Esophagus (tissue), 2 donors: ENCODE results near the gene SLC9C2. TPM values are rescaled to one million over a fixed set of nuclear protein-coding genes. Genes with fewer than 3 reads are reported as not detected.
A peak's percentile ranks its signal among the peaks of the same experiment; 100 is the strongest.

Experiments
- H3K27ac ChIP-seq, 2 donors: one replicate each; pipeline ENCODE4 v1.5.1; 2013; ENCODE audit warnings: low read depth in 2 of 2, mild to moderate bottlenecking in 2 of 2, inconsistent platforms in 1 of 2, low read length in 1 of 2, moderate library complexity in 1 of 2
- H3K27me3 ChIP-seq, 2 donors: one replicate each; pipeline ENCODE4 v1.6.1; 2013; ENCODE audit warnings: low read length in 2 of 2, control low read depth in 1 of 2, mild to moderate bottlenecking in 1 of 2; ENCODE audit not compliant: insufficient read depth in 2 of 2, control insufficient read depth in 1 of 2
- H3K36me3 ChIP-seq, 2 donors: one replicate each; pipeline ENCODE4 v1.6.1; 2013; ENCODE audit warnings: low read length in 1 of 2; ENCODE audit not compliant: control insufficient read depth in 2 of 2, insufficient read depth in 2 of 2
- H3K4me1 ChIP-seq, 2 donors: one replicate each; pipeline ENCODE4 v1.6.1; 2013; ENCODE audit warnings: low read length in 1 of 2; ENCODE audit not compliant: control insufficient read depth in 2 of 2, insufficient read depth in 2 of 2
- H3K4me3 ChIP-seq, 2 donors: one replicate each; pipeline ENCODE4 v1.5.1; 2013; ENCODE audit warnings: low read length in 2 of 2, mild to moderate bottlenecking in 2 of 2, low read depth in 1 of 2, moderate library complexity in 1 of 2
- H3K9me3 ChIP-seq, 2 donors: one replicate each; pipeline ENCODE4 v1.6.1; 2013; ENCODE audit warnings: mild to moderate bottlenecking in 2 of 2, low read depth in 1 of 2, low read length in 1 of 2, moderate library complexity in 1 of 2; ENCODE audit not compliant: control insufficient read depth in 2 of 2, insufficient read depth in 1 of 2
- WGBS, 2 donors: extraction: QIAGEN DNeasy Blood & Tissue Kit; methylation state at CpG; one replicate each; pipeline ENCODE4 v1.1.7; 2013; 5-methylcytosine and 5-hydroxymethylcytosine counted together
- polyA plus RNA-seq, 2 donors: library from polyadenylated mRNA; stranded (reverse); fragments of 200-250 nt; gene quantifications; one replicate each; pipeline ENCODE4 v1.2.3, GENCODE V29; 2013
- donor health status: healthy with polysubstance abuse.
- donor health status: Bipolar disorder and iron deficiency.

SLC9C2 gene
- polyA plus RNA-seq, 2 donors: not detected

- WGBS, 2 donors: 78 to 90% methylated on average over 2 of the region's 2 CpGs
- no peaks in the 10 kb centered on the region for H3K27me3 ChIP-seq
- H3K4me1 ChIP-seq: peaks cover 0 to 4% of the 10 kb centered on the region in 2 donors
- H3K36me3 ChIP-seq: no peaks in the 10 kb centered on the region
- H3K9me3 ChIP-seq: peaks cover 0 to 2% of the 10 kb centered on the region in 2 donors
- no peak overlapping the region for H3K4me3 ChIP-seq
- H3K27ac ChIP-seq: no peak overlapping the region
Observed at GRCh38 chr1:173508541-173508940, 94.3 kb downstream of the SLC9C2 start.

GRCh38 chr1:173507847-173508209 is 95.0 kb downstream of the SLC9C2 start:
- Histone ChIP-seq H3K27ac (peak overlapping the region; percentile 73 to 78), H3K4me1 (peaks cover 0 to 4% of the 10 kb centered on the region in 2 donors), H3K27me3 (no peaks in the 10 kb centered on the region), H3K4me3 (no peak overlapping the region), H3K9me3 (peaks cover 0 to 2% of the 10 kb centered on the region in 2 donors), H3K36me3 (no peaks in the 10 kb centered on the region)
- 63 to 77% methylated on average over 3 of the region's 3 CpGs for WGBS, 2 donors

GRCh38 chr1:173507205-173507846 is 95.5 kb downstream of the SLC9C2 start:
- 50 to 68% methylated on average over 3 of the region's 3 CpGs for WGBS, 2 donors
- H3K27ac ChIP-seq: peak overlapping the region; percentile 73 to 78

GRCh38 chr1:173506437-173506836 is 96.4 kb downstream of the SLC9C2 start:
- Histone ChIP-seq H3K36me3 (no peaks in the 10 kb centered on the region), H3K27ac (no peak overlapping the region), H3K27me3 (no peaks in the 10 kb centered on the region), H3K4me1 (peaks cover 0 to 4% of the 10 kb centered on the region in 2 donors), H3K4me3 (no peak overlapping the region), H3K9me3 (peaks cover 0 to 2% of the 10 kb centered on the region in 2 donors)
- WGBS, 2 donors: 68 to 70% methylated on average over 6 of the region's 6 CpGs

More at GRCh38 chr1:173507205-173507846, 95.5 kb downstream of the SLC9C2 start:
- Histone ChIP-seq H3K9me3 (peaks cover 0 to 2% of the 10 kb centered on the region in 2 donors), H3K4me1 (peaks cover 0 to 4% of the 10 kb centered on the region in 2 donors), H3K4me3 (no peak overlapping the region), H3K27me3 (no peaks in the 10 kb centered on the region), H3K36me3 (no peaks in the 10 kb centered on the region)

- H3K36me3 ChIP-seq: no peaks in the 10 kb centered on the region
- H3K4me3 ChIP-seq: no peak overlapping the region
- H3K27me3 ChIP-seq: no peaks in the 10 kb centered on the region
- peaks cover 0 to 4% of the 10 kb centered on the region in 2 donors for H3K4me1 ChIP-seq
- H3K27ac ChIP-seq: no peak overlapping the region
- H3K9me3 ChIP-seq: peaks cover 0 to 2% of the 10 kb centered on the region in 2 donors
Observed at GRCh38 chr1:173505391-173505790, 97.5 kb downstream of the SLC9C2 start.

GRCh38 chr1:173504268-173504667 is 98.6 kb downstream of the SLC9C2 start:
- H3K4me3 ChIP-seq: no peak overlapping the region
- H3K36me3 ChIP-seq: no peaks in the 10 kb centered on the region
- no peak overlapping the region for H3K27ac ChIP-seq
- 73 to 84% methylated on average over 4 of the region's 4 CpGs for WGBS, 2 donors
- peaks cover 0 to 2% of the 10 kb centered on the region in 2 donors for H3K9me3 ChIP-seq
- no peaks in the 10 kb centered on the region for H3K27me3 ChIP-seq
- peaks cover 0 to 4% of the 10 kb centered on the region in 2 donors for H3K4me1 ChIP-seq

- Histone ChIP-seq H3K36me3 (no peaks in the 10 kb centered on the region), H3K4me3 (no peak overlapping the region), H3K27me3 (no peaks in the 10 kb centered on the region), H3K9me3 (peaks cover 0 to 2% of the 10 kb centered on the region in 2 donors), H3K27ac (no peak overlapping the region), H3K4me1 (peaks cover 0 to 4% of the 10 kb centered on the region in 2 donors)
- 62 to 63% methylated on average over 4 of the region's 4 CpGs for WGBS, 2 donors
Observed at GRCh38 chr1:173503391-173503790, 99.5 kb downstream of the SLC9C2 start.

GRCh38 chr1:173502104-173502503 is 100.8 kb downstream of the SLC9C2 start:
- Histone ChIP-seq H3K27me3 (no peaks in the 10 kb centered on the region), H3K36me3 (no peaks in the 10 kb centered on the region), H3K27ac (no peak overlapping the region), H3K9me3 (peaks cover 0 to 2% of the 10 kb centered on the region in 2 donors), H3K4me1 (peaks cover 0 to 4% of the 10 kb centered on the region in 2 donors), H3K4me3 (no peak overlapping the region)
- whole genome bisulfite sequencing, 2 donors: 82 to 90% methylated on average over 1 of the region's 1 CpG

GRCh38 chr1:173499729-173500128 is 103.1 kb downstream of the SLC9C2 start:
- WGBS, 2 donors: 79 to 81% methylated on average over 4 of the region's 4 CpGs
- Histone ChIP-seq H3K27me3 (no peaks in the 10 kb centered on the region), H3K4me1 (no peaks in the 10 kb centered on the region), H3K4me3 (no peak overlapping the region), H3K36me3 (no peaks in the 10 kb centered on the region), H3K9me3 (peaks cover 0 to under 1% of the 10 kb centered on the region in 2 donors), H3K27ac (no peak overlapping the region)

- Histone ChIP-seq H3K9me3 (no peaks in the 10 kb centered on the region), H3K4me3 (no peak overlapping the region), H3K27ac (no peak overlapping the region), H3K4me1 (no peaks in the 10 kb centered on the region), H3K36me3 (no peaks in the 10 kb centered on the region), H3K27me3 (no peaks in the 10 kb centered on the region)
- 88 to 90% methylated on average over 2 of the region's 2 CpGs for WGBS, 2 donors
Observed at GRCh38 chr1:173496757-173497320, 106.0 kb downstream of the SLC9C2 start.
